KG1 (cell line): ENCODE results near the gene SYNE1.
"Not testable (repeated sequence)": the region's sequence is repeated elsewhere in the genome, so short reads cannot be mapped to it uniquely, and the experiment has no call there.

Experiments
- DNase-seq: peaks from one replicate; lab custom pipeline; 2025; lab: John Stamatoyannopoulos, UW

The SYNE1 gene

GRCh38 chr6:152096863-152097496 is 540.2 kb downstream of the SYNE1 start:
- no peak for DNase-seq

- DNase-seq = peak; percentile 19
These were observed 542.1 kb downstream of the SYNE1 start for GRCh38 chr6:152094992-152095592.

DNA sequence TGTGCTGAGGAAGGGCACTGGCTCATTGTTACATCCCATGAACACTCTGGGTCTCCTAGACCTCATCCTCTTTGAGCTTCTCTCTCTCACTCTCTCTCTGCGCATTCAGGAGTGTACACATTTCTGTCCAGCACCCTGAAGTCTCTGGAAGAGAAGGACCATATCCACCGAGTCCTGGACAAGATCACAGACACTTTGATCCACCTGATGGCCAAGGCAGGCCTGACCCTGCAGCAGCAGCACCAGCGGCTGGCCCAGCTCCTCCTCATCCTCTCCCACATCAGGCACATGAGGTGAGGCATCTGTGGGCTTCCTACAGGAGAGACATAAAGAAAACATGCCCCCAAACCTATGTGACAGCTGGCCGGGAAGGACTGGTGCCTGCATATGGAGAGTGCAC is 542.9 kb downstream of the SYNE1 start:
- no peak for DNase-seq

DNA sequence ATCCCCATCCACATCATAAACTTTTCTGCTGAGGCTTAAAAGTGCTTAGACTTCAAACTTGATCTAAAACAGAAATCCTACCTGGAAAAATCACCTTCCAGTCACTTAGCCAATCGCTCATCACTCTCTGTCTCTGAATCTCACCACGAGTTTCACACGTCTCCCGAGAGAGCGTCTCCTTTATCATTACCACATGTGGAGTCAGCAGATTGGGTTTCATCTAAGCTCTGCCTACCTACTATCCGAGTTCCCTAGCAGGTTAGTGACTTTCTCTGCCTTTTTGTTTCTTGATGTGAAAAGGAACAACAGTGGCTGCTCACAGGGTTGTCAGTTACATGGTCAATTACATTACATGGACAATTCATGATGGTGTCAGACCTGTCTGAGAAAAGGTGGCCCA is 543.5 kb downstream of the SYNE1 start:
- no peak for DNase-seq

DNA sequence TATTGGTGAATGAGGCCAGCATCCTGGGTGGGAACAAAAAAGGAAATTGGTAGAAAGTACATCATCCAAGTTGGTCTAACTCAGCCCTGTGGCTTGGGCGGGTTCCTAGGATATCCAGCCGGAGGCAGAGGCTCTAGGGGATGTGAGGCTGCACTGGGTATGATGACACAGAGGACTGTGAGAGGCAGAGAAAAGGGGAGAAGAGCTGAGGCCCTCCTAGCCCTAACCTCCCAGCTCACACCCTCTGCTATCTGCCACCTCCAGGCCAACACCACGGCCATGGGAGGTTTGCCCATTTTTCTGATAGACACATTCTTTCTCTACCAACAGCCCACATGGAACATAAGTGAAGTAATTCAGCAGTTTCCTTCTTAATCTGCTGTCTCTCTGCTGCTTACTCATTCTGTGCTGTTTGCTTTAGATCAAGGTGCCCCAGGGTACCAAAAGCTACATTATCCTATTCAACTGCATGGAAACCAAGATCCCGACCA is 545.3 kb downstream of the SYNE1 start:
- DNase-seq = no peak

DNA sequence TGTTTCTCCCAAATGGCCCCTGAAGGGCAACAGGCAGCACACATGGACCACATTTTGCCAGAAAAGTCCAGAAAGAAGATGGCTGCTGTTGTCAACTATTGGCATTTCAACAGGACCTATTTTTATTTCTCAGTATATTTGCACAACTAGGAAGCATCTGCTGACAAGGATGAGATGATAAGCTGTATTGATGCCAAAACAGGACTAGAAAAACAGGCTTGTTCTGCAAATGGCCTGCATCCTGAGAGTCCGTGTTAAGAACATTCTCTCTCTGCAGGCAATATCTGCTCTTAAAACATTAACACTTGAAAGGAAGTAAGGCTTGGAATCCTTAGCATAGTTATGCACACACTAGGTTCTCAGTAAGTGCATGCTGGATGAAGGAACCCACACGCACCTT is 546.0 kb downstream of the SYNE1 start:
- DNase-seq = no peak

GRCh38 chr6:152089992-152090391 is 547.2 kb downstream of the SYNE1 start:
- no peak for DNase-seq

GRCh38 chr6:152087701-152088100 is 549.5 kb downstream of the SYNE1 start:
- no peak for DNase-seq

- DNase-seq = no peak
These were observed 550.1 kb downstream of the SYNE1 start for GRCh38 chr6:152087096-152087495.

- no peak for DNase-seq
These were observed 550.8 kb downstream of the SYNE1 start for GRCh38 chr6:152086223-152086873.

DNA sequence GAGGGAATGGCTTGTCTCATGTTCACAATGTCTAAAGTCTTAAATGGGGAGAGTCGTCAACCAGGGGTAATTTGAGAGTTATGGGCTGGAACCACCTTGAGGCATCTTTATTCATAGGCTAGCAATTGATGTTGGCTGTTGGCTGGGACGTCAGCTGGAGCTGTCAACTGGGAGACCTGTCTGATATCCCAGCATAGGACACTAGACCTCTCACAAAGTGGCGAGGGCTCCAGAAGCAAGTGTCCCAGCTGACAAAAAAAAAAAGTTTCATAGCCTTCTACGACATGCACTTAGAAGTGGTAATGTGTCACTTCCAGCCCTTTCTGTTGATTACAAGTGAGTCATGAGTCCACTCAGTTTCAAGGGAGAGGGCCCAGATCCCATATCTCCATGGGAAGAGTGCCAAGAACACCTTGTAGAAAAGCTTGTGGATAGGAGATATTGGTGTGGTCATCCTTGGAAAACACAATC is 551.7 kb downstream of the SYNE1 start:
- DNase-seq = no peak

GRCh38 chr6:152078804-152079203 is 558.4 kb downstream of the SYNE1 start:
- no peak for DNase-seq

DNA sequence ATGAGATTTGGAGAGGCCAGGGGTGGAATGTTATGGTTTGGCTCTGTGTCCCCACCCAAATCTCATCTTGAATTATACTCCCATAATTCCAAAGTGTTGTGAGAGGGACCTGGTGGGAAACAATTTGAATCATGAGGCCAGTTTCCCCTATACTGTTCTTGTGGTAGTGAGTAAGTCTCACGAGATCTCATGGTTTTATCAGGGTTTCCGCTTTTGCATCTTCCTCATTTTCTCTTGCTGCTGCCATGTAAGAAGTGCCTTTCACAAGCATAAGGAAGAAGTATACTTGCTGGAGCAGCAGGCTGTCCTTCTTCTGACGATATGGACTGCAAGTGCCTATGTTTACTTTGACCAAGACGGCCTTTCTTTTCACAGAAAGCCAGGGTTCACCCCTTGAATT is 559.2 kb downstream of the SYNE1 start:
- no peak for DNase-seq

DNA sequence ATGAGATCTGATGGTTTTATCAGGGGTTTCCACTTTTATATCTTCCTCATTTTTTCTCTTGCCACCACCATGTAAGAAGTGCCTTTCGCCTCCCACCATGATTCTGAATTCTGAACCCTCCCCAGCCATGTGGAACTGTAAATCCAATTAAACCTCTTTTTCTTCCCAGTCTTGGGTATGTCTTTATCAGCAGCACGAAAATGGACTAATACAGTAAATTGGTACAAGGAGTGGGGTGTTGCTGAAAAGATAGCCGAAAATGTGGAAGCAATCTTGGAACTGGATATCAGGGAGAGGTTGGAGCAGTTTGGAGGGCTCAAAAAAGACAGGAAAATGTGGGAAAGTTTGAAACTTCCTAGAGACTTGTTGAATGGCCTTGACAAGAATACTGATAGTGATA is 560.9 kb downstream of the SYNE1 start:
- DNase-seq = not testable (repeated sequence)

GRCh38 chr6:152071843-152072242 is 565.3 kb downstream of the SYNE1 start:
- no peak for DNase-seq
